ENCODE data around the gene PABPC4L.
"Not testable (repeated sequence)": the region's sequence is repeated elsewhere in the genome, so short reads cannot be mapped to it uniquely, and the experiment has no call there.

PABPC4L gene

DNA sequence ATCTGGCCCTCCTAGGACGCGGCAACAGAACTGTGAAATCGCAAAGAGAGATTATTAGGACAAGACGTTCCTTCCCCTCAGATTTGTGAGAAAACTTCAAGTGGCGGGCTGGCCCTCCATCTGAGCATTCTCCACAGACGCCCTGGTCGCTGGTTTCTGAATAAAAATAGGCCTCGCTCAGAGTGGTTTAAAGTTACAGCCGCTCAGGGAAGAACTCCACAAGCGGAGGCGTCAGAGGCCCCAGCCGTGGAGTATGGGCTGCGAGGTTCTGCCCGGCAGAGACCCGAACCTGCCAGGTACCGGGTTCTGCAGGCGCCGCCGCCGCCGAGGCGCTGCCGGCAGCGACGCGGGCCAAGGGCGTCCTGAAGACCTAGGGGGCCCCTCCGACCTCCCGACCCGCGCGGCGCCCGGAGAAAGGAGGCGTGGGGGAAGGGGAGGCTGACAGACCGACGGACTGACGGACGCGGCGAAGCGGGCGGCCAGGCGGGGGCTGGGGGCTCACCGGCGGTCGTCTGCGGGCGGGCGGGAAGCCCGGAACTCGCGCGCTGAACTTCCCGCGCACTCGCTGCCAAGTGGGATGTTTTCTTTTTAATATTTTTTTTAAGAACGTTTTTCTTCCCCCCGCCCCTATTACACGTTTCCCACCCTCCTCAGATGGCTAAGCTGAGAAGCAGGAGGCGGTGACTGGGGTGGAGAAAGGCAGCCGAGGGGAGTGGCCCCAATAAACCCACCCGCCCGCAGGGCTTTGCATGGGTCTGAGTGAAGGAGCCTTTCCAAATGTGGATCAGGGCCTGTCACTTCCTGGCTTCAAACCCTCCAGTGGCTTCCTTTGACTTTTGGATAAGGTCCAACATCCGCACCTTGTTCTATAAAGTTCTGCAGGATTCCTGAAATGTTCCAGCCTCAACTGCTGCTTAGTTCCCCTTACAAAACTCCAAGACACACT, at the start of gene PABPC4L:
Gene PABPC4L (minus strand): TSS at position 574 of the 946 bp plus-strand sequence. CDS start 770 bp downstream, outside the sequence.
- peak within 1 kb of the TSS; percentile 49 for H3K4me3 ChIP-seq (ENCODE audit: low read length)
- DNase-seq (ENCODE audit: low read depth): peak; percentile 34
- TF ChIP-seq, protein P1, sequence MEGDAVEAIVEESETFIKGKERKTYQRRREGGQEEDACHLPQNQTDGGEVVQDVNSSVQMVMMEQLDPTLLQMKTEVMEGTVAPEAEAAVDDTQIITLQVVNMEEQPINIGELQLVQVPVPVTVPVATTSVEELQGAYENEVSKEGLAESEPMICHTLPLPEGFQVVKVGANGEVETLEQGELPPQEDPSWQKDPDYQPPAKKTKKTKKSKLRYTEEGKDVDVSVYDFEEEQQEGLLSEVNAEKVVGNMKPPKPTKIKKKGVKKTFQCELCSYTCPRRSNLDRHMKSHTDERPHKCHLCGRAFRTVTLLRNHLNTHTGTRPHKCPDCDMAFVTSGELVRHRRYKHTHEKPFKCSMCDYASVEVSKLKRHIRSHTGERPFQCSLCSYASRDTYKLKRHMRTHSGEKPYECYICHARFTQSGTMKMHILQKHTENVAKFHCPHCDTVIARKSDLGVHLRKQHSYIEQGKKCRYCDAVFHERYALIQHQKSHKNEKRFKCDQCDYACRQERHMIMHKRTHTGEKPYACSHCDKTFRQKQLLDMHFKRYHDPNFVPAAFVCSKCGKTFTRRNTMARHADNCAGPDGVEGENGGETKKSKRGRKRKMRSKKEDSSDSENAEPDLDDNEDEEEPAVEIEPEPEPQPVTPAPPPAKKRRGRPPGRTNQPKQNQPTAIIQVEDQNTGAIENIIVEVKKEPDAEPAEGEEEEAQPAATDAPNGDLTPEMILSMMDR (conservative IDR thresholded peaks at IDR 0.05; ENCODE audit: low read depth, low read length): no peak

DNA sequence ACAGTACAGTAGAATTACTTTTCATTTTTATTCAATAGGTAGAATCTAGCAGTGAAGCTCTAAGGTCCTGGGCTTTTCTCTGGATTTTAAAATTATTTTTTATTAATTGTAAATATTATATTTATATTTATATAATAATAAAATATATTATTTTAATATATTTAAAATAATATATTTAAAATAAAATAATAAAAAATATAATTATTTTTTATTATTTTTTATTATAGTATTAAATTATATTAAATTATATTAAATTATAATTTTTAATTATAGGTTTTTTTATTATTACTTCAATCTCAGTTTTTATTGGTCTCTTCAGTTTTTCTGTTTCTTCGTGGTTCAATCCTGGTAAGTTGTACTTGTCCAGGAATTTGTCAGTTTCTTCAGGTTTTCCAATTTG, 49.7 kb upstream of the PABPC4L start:
- TF ChIP-seq, protein P1 (conservative IDR thresholded peaks at IDR 0.05; ENCODE audit: low read depth, low read length): no peak
- H3K4me3 ChIP-seq (ENCODE audit: low read length): no peak overlapping the region
- DNase-seq (ENCODE audit: low read depth): no peak

DNA sequence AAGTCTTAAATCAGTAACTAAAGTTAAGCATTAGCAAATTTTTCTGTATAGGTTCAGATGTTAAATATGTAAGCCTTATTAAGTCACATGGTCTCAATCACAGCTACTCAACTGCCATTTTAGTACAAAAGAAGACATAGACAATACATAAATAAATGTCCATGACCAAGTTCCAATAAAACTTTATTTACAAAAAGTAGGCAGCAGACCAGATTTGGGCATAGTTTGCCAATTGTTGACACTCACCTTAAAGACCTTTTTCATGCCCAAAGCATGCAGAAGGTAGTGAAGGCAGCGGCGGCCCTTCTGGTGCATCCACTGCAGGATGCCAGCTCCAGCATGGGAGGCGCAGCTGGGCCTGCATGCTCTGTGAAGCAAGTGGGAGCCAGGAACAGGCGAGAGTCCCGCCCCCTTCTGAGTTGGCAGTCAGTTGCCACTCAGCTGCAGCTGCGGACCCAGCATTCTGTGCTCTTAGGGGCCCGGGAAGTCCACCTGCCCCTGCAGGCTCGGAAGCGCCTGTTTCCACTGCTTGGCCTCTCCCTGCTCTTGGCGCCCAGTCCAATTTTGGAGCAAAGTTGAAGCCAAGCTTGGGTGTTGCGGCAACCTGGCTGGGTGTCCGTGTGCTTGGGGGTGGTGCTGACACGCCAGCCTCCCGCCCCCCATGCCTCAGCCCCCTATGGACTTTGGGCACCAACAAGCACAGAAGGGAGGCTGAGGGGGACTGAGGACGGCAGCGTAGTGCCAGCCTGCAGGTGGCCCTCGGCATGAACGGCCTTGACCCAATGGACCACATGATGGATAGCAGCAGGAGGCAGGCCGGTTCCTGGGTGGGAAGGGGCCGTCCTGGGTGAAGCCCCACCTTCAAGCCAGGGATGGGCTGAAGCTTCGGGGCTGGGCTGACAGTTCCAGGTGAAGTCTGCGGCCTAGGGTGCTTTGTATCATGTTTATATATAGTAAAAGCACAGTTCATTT, 42.4 kb upstream of the PABPC4L start:
- TF ChIP-seq, protein P1 (conservative IDR thresholded peaks at IDR 0.05; ENCODE audit: low read depth, low read length): no peak
- H3K4me3 ChIP-seq (ENCODE audit: low read length): no peak overlapping the region
- no peak for DNase-seq (ENCODE audit: low read depth)

DNA sequence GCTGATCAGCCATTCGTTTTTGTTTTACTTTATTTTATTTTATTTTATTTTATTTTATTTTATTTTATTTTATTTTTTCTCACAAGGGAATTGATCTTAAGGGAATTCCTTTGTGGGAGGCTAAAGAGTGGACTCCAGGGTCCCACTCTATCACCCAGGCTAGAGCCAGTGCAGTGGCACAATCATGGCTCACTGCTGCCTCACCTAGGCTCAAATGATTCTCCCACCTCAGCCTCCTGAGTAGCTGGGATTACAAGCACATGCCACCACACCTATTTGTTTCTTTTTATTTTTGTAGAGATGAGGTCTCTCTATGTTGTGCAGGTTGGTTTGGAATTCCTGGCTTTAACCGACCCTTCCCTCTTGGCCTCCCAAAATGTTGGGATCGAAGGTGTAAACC, 17.5 kb upstream of the PABPC4L start:
- TF ChIP-seq, protein P1 (conservative IDR thresholded peaks at IDR 0.05; ENCODE audit: low read depth, low read length): no peak
- no peak overlapping the region for H3K4me3 ChIP-seq (ENCODE audit: low read length)
- DNase-seq (ENCODE audit: low read depth): no peak

DNA sequence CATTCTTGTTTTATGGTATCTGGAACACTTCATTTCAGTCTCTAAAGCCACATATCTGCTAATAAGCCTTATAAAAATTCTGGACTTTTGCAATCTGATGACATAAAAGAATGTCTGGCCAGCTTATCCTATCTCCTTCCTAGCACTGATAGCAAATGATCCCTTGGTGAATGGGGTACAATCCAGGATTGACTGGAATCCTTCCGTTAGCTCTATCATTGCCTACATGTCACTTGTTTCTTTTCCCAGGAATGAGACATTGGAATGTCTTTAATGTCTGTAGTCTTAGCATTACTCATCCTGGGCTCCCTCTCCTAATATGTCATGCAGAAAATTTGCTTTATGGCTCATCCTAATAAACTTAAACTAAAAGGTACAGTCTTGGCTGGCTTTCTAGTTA, 14.8 kb upstream of the PABPC4L start:
- DNase-seq (ENCODE audit: low read depth): peak; percentile 41
- H3K4me3 ChIP-seq (ENCODE audit: low read length): no peak overlapping the region
- TF ChIP-seq, protein P1 (conservative IDR thresholded peaks at IDR 0.05; ENCODE audit: low read depth, low read length): no peak

DNA sequence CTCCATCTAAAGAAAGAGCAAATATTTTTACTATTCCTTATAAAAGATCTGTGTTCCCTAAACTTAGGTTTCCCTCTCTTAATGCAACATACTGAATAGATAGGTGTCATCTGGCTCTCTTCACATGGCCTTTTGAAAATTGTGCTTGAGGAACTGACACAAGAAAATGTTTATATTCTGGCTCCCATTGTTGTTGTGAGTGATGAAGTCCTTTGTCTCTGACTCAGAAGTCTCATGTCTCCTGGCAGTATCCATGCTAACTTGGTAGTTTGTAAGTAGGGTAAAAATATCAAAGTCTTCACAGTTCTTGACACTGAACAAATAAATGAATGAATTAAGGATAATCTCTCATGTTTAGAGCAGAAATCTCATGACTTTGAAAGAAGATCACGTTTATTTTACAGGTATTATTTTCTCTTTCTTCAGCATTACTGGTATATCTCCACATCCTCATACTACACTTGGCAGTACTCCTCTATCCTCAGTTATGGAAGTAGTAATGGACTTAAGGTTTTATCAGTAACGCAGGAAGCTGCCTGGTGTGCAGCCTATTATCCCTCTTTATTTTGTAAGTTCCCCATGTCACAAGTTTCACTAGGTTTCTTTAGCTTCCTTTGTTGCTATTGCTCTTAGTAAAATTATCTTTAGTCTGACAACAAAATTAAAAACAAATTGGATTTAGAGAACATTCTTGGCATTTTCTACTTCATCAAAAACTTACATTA, 14.2 kb upstream of the PABPC4L start:
- TF ChIP-seq, protein P1 (conservative IDR thresholded peaks at IDR 0.05; ENCODE audit: low read depth, low read length): no peak
- DNase-seq (ENCODE audit: low read depth): no peak
- no peak overlapping the region for H3K4me3 ChIP-seq (ENCODE audit: low read length)

DNA sequence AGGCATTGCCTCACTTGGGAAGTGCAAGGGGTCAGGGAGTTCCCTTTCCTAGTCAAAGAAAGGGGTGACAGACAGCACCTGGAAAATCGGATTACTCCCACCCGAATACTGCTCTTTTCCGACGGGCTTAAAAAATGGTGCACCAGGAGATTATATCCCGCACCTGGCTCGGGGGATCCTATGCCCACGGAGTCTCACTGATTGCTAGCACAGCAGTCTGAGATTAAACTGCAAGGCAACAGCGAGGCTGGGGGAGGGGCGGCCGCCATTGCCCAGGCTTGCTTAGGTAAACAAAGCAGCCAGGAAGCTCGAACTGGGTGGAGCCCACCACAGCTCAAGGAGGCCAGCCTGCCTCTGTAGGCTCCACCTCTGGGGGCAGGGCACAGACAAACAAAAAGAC, 6.4 kb upstream of the PABPC4L start:
- DNase-seq (ENCODE audit: low read depth); H3K4me3 ChIP-seq (ENCODE audit: low read length): not testable (repeated sequence)
